H9 (cell line): ENCODE measurements around the gene ELFN1. TPM values are rescaled to one million over a fixed set of nuclear protein-coding genes. Genes with fewer than 3 reads are reported as not detected.

Experiments used
- DNase-seq: peaks from one replicate; pipeline ENCODE4 v3.0.0-alpha.2; 2017
- H2AFZ ChIP-seq: one replicate; pipeline ENCODE4 v1.6.1; 2013; ENCODE audit warnings: mild to moderate bottlenecking, low read length, control low read depth, moderate library complexity
- H2AK5ac ChIP-seq: 2 replicates; pipeline ENCODE4 v1.6.1; 2013; ENCODE audit warnings: low read length, control low read depth, mixed read lengths; ENCODE audit not compliant: insufficient read length
- H2BK120ac ChIP-seq: one replicate; pipeline ENCODE4 v1.6.1; 2013; ENCODE audit warnings: low read depth, mild to moderate bottlenecking, low read length, control low read depth, inconsistent platforms; ENCODE audit not compliant: poor library complexity, severe bottlenecking
- H2BK12ac ChIP-seq: 2 replicates; pipeline ENCODE4 v1.6.1; 2013; ENCODE audit warnings: low read length, control low read depth, mixed read lengths, low read depth; ENCODE audit not compliant: insufficient read length
- H2BK15ac ChIP-seq: 2 replicates; pipeline ENCODE4 v1.6.1; 2013; ENCODE audit warnings: low read depth, low read length, control low read depth
- H2BK20ac ChIP-seq: one replicate; pipeline ENCODE4 v1.6.1; 2013; ENCODE audit warnings: low read depth, mild to moderate bottlenecking, low read length, control low read depth, inconsistent platforms; ENCODE audit not compliant: poor library complexity, severe bottlenecking
- H2BK5ac ChIP-seq: 2 replicates; pipeline ENCODE4 v1.6.1; 2013; ENCODE audit warnings: low read length, control low read depth, mixed read lengths; ENCODE audit not compliant: insufficient read length
- H3K14ac ChIP-seq: 2 replicates; pipeline ENCODE4 v1.6.1; 2013; ENCODE audit warnings: low read length, control low read depth; ENCODE audit not compliant: insufficient read depth
- H3K18ac ChIP-seq: 2 replicates; pipeline ENCODE4 v1.6.1; 2013; ENCODE audit warnings: low read depth, mild to moderate bottlenecking, mixed read lengths, low read length, control low read depth; ENCODE audit not compliant: insufficient read length
- H3K23ac ChIP-seq: 2 replicates; pipeline ENCODE4 v1.6.1; 2013; ENCODE audit warnings: low read length, control low read depth, mixed read lengths, low read depth; ENCODE audit not compliant: insufficient read length
- H3K23me2 ChIP-seq: 2 replicates; pipeline ENCODE4 v1.6.1; 2013; ENCODE audit warnings: low read depth, mild to moderate bottlenecking, mixed read lengths, low read length, control low read depth; ENCODE audit not compliant: insufficient read length, poor library complexity, severe bottlenecking
- H3K27ac ChIP-seq: 2 replicates; pipeline ENCODE4 v1.5.1; 2013; ENCODE audit warnings: low read length, control low read depth, mixed read lengths, low read depth; ENCODE audit not compliant: insufficient read length
- H3K27me3 ChIP-seq: 2 replicates; pipeline ENCODE4 v1.6.1; 2013; ENCODE audit warnings: low read length, control low read depth, inconsistent platforms; ENCODE audit not compliant: insufficient read depth
- H3K4ac ChIP-seq: 2 replicates; pipeline ENCODE4 v1.6.1; 2013; ENCODE audit warnings: low read depth, mild to moderate bottlenecking, control low read depth, inconsistent platforms, low read length, moderate library complexity
- H3K4me1 ChIP-seq: 2 replicates; pipeline ENCODE4 v1.6.1; 2013; ENCODE audit warnings: low read length, control low read depth, inconsistent platforms; ENCODE audit not compliant: insufficient read depth
- H3K4me2 ChIP-seq: 2 replicates; pipeline ENCODE4 v1.6.1; 2013; ENCODE audit warnings: low read length, control low read depth, mixed read lengths; ENCODE audit not compliant: insufficient read length, insufficient read depth
- H3K56ac ChIP-seq: 2 replicates; pipeline ENCODE4 v1.6.1; 2013; ENCODE audit warnings: low read depth, mild to moderate bottlenecking, mixed read lengths, low read length, control low read depth; ENCODE audit not compliant: insufficient read length
- H3K79me1 ChIP-seq: 2 replicates; pipeline ENCODE4 v1.6.1; 2013; ENCODE audit warnings: low read depth, mild to moderate bottlenecking, moderate library complexity, low read length, control low read depth, inconsistent platforms; ENCODE audit not compliant: insufficient read depth, poor library complexity, severe bottlenecking
- H3K79me2 ChIP-seq: 2 replicates; pipeline ENCODE4 v1.6.1; 2013; ENCODE audit warnings: low read length, control low read depth, inconsistent platforms; ENCODE audit not compliant: insufficient read depth
- H3K9ac ChIP-seq: 2 replicates; pipeline ENCODE4 v1.6.1; 2013; ENCODE audit warnings: low read length, control low read depth, mixed read lengths; ENCODE audit not compliant: insufficient read length; ENCODE audit errors: extremely low read depth
- H3K9me3 ChIP-seq: one replicate; pipeline ENCODE4 v1.6.1; 2013; ENCODE audit warnings: low read depth, low read length, inconsistent platforms; ENCODE audit not compliant: control insufficient read depth
- H3T11ph ChIP-seq: one replicate; pipeline ENCODE4 v1.6.1; 2013; ENCODE audit warnings: mild to moderate bottlenecking, low read length, control low read depth, inconsistent platforms
- H4K20me1 ChIP-seq: one replicate; pipeline ENCODE4 v1.6.1; 2013; ENCODE audit not compliant: control insufficient read depth, insufficient read length, insufficient read depth
- H4K5ac ChIP-seq: 2 replicates; pipeline ENCODE4 v1.6.1; 2013; ENCODE audit warnings: low read depth, mild to moderate bottlenecking, mixed read lengths, low read length, control low read depth; ENCODE audit not compliant: insufficient read length
- H4K8ac ChIP-seq: replicated peaks from 2 replicates; pipeline ENCODE4 v1.6.1; 2013; ENCODE audit warnings: low read length, control low read depth, mixed read lengths, low read depth; ENCODE audit not compliant: insufficient read length
- H4K91ac ChIP-seq: 2 replicates; pipeline ENCODE4 v1.6.1; 2013; ENCODE audit warnings: low read depth, mild to moderate bottlenecking, moderate library complexity, mixed read lengths, low read length, control low read depth; ENCODE audit not compliant: insufficient read length
- H3K27ac Mint-ChIP-seq, 3 experiments: 2 replicates in 2 of 3; 3 replicates in 1 of 3; pipeline ENCODE4 v1.8.0; 2020 to 2021; ENCODE audit warnings: mixed read lengths in 3 of 3, mild to moderate bottlenecking in 1 of 3, moderate library complexity in 1 of 3
- H3K27me3 Mint-ChIP-seq: 2 replicates; pipeline ENCODE4 v1.8.0; 2021; ENCODE audit warnings: low read depth, mild to moderate bottlenecking, moderate library complexity, mixed read lengths
- H3K36me3 Mint-ChIP-seq, 3 experiments: 2 replicates in 2 of 3; 3 replicates in 1 of 3; pipeline ENCODE4 v1.8.0; 2020 to 2021; ENCODE audit warnings: low read depth in 3 of 3, mixed read lengths in 3 of 3; ENCODE audit not compliant: insufficient read depth in 1 of 3
- H3K4me1 Mint-ChIP-seq, 2 experiments: 2 replicates each; pipeline ENCODE4 v1.8.0; 2020; ENCODE audit warnings: mixed read lengths in 2 of 2
- H3K4me3 Mint-ChIP-seq, 2 experiments: 2 replicates in 1 of 2; 3 replicates in 1 of 2; pipeline ENCODE4 v1.8.0; 2020 to 2021; ENCODE audit warnings: mild to moderate bottlenecking in 2 of 2, mixed read lengths in 2 of 2, moderate library complexity in 1 of 2
- H3K9me3 Mint-ChIP-seq, 2 experiments: 2 replicates in 1 of 2; 3 replicates in 1 of 2; pipeline ENCODE4 v1.8.0; 2020; ENCODE audit warnings: mild to moderate bottlenecking in 2 of 2, mixed read lengths in 2 of 2, moderate library complexity in 1 of 2
- CTCF ChIP-seq: fragments of 200-600 bp; sonication (generic); conservative IDR thresholded peaks from 3 replicates; pipeline ENCODE4 v1.8.0; 2021; ENCODE audit warnings: antibody characterized with exemption, mild to moderate bottlenecking
- WGBS: extraction: QIAGEN DNeasy Blood & Tissue Kit; methylation state at CpG from one replicate; pipeline ENCODE4 v1.1.7; 2013; ENCODE audit warnings: missing lambda C conversion rate, low lambda C conversion rate, mixed read lengths; ENCODE audit not compliant: insufficient read length; ENCODE audit errors: extremely low coverage; 5-methylcytosine and 5-hydroxymethylcytosine counted together
- total RNA-seq: library from RNA; stranded (reverse); gene quantifications from 2 replicates; pipeline ENCODE4 v1.2.1, GENCODE V29; 2021

Gene ELFN1
- total RNA-seq, 1 experiment from 2014 or later: 3.7 TPM

GRCh38 chr7:1653500-1653899 is 16.6 kb upstream of the ELFN1 start:
- no peak overlapping the region for H3K4me3 Mint-ChIP-seq
- H3K4ac ChIP-seq: no peak overlapping the region
- 0 out of 5 replicates have a peak, but pooled peaks cover 0 to 1% of the 10 kb centered on the region in 2 experiments for H3K9me3 Mint-ChIP-seq
- no peak overlapping the region for H2BK12ac ChIP-seq
- no peak overlapping the region for H3K18ac ChIP-seq
- no peak for DNase-seq
- H3T11ph ChIP-seq: no peak overlapping the region
- no peak overlapping the region for H2AK5ac ChIP-seq
- H3K4me2 ChIP-seq: no peak overlapping the region
- H3K27me3 ChIP-seq: no peaks in the 10 kb centered on the region; the same call in 1 of the 2 replicates
- H3K14ac ChIP-seq: no peak overlapping the region
- H4K5ac ChIP-seq: no peak overlapping the region
- no CpG with 5 or more reads among the region's 4 CpGs for WGBS
- no peak overlapping the region for H2BK20ac ChIP-seq
- no peak overlapping the region for H4K91ac ChIP-seq
- no peak overlapping the region for H3K23ac ChIP-seq
- H3K4me1 Mint-ChIP-seq: peaks cover 0 to 18% of the 10 kb centered on the region in 2 experiments; a peak in 2 of 4 replicates
- H2AFZ ChIP-seq: no peak overlapping the region
- H3K23me2 ChIP-seq: no peaks in the 10 kb centered on the region
- H3K9ac ChIP-seq: no peak overlapping the region
- H2BK15ac ChIP-seq: no peak overlapping the region
- H3K27me3 Mint-ChIP-seq: peaks cover 29% of the 10 kb centered on the region
- H2BK120ac ChIP-seq: no peak overlapping the region
- no peak for TF ChIP-seq CTCF
- H3K79me1 ChIP-seq: no peaks in the 10 kb centered on the region
- no peak overlapping the region for H3K27ac ChIP-seq
- H3K56ac ChIP-seq: peak overlapping the region; percentile 51
- H3K9me3 ChIP-seq: no peaks in the 10 kb centered on the region
- no peaks in the 10 kb centered on the region for H4K20me1 ChIP-seq
- H3K36me3 Mint-ChIP-seq: no peaks in the 10 kb centered on the region
- no peak overlapping the region for H2BK5ac ChIP-seq
- no peaks in the 10 kb centered on the region for H3K79me2 ChIP-seq
- H3K4me1 ChIP-seq: no peaks in the 10 kb centered on the region
- peak overlapping the region; percentile 1 for H4K8ac ChIP-seq
- H3K27ac Mint-ChIP-seq: no peak overlapping the region
